Measurements from ENCODE around the gene TRIM52. TPM values are rescaled to one million over a fixed set of nuclear protein-coding genes. Genes with fewer than 3 reads are reported as not detected.

Gene TRIM52
- total RNA-seq, 1 donor from 2014 or later: 16.3 TPM

DNA sequence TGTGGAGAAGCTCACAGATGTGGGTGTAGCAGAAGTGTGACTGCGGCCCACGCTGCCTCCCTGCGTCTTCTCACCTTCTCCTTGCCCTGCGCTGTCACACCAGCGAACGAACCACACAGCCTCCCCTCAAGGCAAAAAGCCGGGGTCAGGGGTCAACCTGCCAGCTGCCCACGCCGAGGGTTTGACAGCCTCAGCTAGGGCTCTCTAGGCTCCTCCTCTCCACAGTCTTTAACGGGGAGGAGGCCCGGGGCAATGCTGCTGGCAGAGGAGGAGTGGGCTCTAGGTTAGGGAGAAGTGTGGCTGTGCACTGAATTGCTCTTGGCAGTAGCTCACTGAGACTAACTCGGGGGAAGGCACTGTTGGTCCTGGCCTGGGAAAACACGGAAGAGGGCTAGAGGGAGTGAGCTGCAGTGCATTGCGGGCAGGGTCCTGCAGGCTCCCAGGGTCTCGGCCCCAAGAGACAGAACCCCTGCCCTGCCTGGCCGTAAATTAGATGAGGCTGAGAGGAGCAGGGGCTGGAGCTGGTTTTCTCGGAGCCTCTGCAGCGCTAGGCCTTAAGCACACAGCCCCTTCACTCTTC is 4.2 kb upstream of the TRIM52 start:
- intact Hi-C loops (cut with DNase I): no loop called here
- ATAC-seq (no peak), DNase-seq (no peak)

DNA sequence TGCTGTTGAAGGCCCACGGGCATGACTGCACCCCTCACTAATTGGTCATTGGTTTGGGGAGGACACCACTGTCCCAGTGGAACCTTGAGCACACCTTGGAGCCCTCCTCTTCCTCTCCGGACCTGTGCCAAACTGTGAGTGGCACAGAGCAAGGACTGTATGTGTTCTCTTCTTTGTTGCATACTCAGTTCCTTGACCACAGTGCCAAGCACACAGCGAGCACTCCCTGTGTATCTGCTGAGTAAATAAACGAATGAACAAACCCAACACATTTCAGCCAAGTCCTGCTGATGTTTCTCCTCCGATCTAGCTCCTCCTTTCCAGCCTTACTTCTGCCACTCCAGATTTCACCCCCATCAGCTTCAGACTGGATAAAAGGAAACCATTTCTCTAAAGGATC is 2.7 kb upstream of the TRIM52 start:
- peaks cover 7% of the 10 kb centered on the region for H3K36me3 ChIP-seq
- no peak for ATAC-seq
- no peak for DNase-seq
- no peaks in the 10 kb centered on the region for H3K9me3 ChIP-seq
- peaks cover 20% of the 10 kb centered on the region for H3K4me1 ChIP-seq
- no peak overlapping the region for H3K27ac ChIP-seq
- H3K27me3 ChIP-seq: no peaks in the 10 kb centered on the region
- TF ChIP-seq, protein P1, sequence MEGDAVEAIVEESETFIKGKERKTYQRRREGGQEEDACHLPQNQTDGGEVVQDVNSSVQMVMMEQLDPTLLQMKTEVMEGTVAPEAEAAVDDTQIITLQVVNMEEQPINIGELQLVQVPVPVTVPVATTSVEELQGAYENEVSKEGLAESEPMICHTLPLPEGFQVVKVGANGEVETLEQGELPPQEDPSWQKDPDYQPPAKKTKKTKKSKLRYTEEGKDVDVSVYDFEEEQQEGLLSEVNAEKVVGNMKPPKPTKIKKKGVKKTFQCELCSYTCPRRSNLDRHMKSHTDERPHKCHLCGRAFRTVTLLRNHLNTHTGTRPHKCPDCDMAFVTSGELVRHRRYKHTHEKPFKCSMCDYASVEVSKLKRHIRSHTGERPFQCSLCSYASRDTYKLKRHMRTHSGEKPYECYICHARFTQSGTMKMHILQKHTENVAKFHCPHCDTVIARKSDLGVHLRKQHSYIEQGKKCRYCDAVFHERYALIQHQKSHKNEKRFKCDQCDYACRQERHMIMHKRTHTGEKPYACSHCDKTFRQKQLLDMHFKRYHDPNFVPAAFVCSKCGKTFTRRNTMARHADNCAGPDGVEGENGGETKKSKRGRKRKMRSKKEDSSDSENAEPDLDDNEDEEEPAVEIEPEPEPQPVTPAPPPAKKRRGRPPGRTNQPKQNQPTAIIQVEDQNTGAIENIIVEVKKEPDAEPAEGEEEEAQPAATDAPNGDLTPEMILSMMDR (IDR thresholded peaks at IDR 0.05): no peak
- H3K4me3 ChIP-seq: no peak overlapping the region
- intact Hi-C loops (cut with DNase I): no loop called here

More for the DNA sequence above, 4.2 kb upstream of the TRIM52 start:
- Histone ChIP-seq H3K27me3 (no peaks in the 10 kb centered on the region), H3K36me3 (peaks cover 7% of the 10 kb centered on the region), H3K4me3 (no peak overlapping the region), H3K27ac (no peak overlapping the region), H3K9me3 (no peaks in the 10 kb centered on the region), H3K4me1 (peaks cover 5% of the 10 kb centered on the region)
- TF ChIP-seq, protein P1 (IDR thresholded peaks at IDR 0.05): no peak

DNA sequence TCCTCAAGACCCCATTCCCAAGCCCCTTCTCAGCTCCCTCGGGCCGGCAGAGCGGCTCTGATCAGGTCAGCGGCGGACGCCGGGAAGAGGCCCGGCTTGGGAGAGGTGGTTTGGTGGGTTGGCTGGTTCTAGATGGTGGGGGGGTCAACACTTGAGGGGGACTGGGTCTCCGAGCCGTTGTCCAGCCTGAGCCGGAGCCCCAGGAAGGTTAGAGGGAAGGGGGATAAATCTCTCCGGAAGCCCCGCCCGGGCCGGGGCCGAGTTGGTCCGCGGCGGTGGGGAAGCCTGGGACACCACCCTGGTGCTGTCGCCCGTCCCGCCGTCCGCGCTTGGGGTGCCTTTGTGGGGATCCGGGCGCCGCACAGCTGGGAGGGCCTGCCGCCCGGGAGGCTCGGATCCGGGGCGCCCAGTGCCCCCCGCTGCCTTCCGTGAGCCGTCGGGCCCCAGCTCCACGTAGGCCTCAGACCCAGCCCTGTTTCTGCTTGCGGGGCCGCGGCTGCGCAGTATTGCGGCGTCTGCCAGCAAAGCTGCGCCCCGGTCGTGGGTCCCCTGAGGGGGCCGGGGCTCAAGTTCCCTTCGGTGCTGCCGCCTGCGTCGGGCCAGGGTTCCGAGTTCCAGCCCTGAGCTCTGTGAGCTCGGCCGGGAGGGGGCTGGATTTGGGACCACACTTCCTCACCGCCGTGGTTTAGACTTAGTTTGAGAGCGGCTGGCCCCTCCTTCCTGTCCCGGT is 542 bp upstream of the TRIM52 start:
- peaks cover 40% of the 10 kb centered on the region for H3K4me1 ChIP-seq
- H3K4me3 ChIP-seq: peak overlapping the region; percentile 93
- peak overlapping the region; percentile 100 for H3K27ac ChIP-seq
- no peaks in the 10 kb centered on the region for H3K9me3 ChIP-seq
- ATAC-seq: peak; percentile 75
- TF ChIP-seq, protein P1 (IDR thresholded peaks at IDR 0.05): no peak
- intact Hi-C loops (cut with DNase I): no loop called here
- no peaks in the 10 kb centered on the region for H3K27me3 ChIP-seq
- peak; percentile 88 for DNase-seq
- H3K36me3 ChIP-seq: peaks cover 7% of the 10 kb centered on the region

DNA sequence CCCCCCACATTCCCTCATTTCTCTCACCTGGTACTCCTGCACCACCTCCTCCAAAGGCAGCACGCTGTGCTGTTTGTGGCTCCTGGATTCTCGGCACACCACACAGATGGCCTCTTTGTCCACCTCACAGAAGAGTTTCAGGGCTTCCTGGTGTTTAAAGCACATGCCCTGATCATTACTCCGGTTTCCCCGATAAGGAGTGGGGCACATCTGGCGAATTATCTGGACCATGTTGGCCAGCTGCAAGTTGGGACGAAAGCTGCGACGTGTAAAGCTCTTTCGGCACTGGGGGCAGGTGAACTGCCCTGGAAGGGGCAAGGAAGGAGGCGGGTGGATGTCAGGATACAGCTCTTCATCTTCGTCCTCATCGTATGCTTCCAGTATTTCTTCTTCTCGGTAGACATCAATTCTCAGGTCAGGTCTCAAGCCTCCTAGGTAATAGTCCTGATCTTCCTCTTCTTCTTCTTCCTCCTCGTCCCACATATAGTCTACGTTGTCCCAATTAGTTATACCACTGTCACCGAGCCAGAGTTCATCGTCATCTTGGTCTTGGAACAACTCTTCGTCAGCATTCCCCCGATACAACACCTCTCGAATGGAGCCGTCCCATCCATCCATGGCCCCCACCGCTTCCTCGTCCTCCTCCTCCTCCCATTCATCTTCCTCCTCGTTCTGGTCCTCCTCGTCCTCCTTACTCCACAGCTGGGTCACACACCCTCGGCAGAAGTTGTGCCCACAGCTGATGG is 796 bp downstream of the TRIM52 start:
- intact Hi-C loops (cut with DNase I): no loop called here
- Histone ChIP-seq H3K4me1 (peaks cover 51% of the 10 kb centered on the region), H3K27me3 (no peaks in the 10 kb centered on the region), H3K27ac (peak overlapping the region; percentile 100), H3K9me3 (no peaks in the 10 kb centered on the region), H3K4me3 (peak overlapping the region; percentile 93), H3K36me3 (peaks cover 7% of the 10 kb centered on the region)
- DNase-seq (no peak), ATAC-seq (no peak)
- TF ChIP-seq, protein P1 (IDR thresholded peaks at IDR 0.05): no peak

DNA sequence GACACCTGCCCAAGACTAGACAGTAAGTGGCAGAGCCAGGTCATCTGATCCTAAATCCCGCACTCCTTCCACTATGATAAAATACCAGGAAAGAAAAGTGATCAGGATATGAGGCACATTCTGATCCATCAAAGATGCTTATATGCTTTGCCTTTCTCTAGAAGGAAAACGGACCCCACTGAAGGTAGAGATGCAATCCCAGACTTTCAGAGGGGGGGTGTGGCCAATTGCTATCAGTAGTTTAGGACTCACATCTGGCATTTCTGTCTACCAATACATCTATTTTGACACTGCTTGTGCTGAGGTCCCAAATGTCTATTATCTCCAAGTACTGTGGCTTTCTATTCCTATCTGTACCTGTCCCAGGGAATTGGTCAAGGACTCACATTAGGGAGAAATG is 1.7 kb downstream of the TRIM52 start:
- ATAC-seq (no peak), DNase-seq (no peak)
- TF ChIP-seq, protein P1 (IDR thresholded peaks at IDR 0.05): no peak
- Histone ChIP-seq H3K27ac (peak overlapping the region; percentile 100), H3K27me3 (no peaks in the 10 kb centered on the region), H3K4me1 (peaks cover 51% of the 10 kb centered on the region), H3K9me3 (no peaks in the 10 kb centered on the region), H3K4me3 (peak overlapping the region; percentile 93), H3K36me3 (peaks cover 6% of the 10 kb centered on the region)
- intact Hi-C loops (cut with DNase I): no loop called here

Measured in upper lobe of right lung (tissue), 1 donor.